GM18502 (cell line): ENCODE data around the gene ZC3H12D.
"Not testable (repeated sequence)": the region's sequence is repeated elsewhere in the genome, so short reads cannot be mapped to it uniquely, and the experiment has no call there.

ENCODE experiments used
- ATAC-seq: cut with Tn5 transposase; IDR thresholded peaks from one replicate; pipeline ENCODE4 v1.9.1; 2021; ENCODE audit warnings: mild to moderate bottlenecking; ENCODE audit not compliant: unreplicated experiment, poor library complexity

ZC3H12D gene

GRCh38 chr6:149461670-149462069 lies 23.1 kb downstream of the ZC3H12D start:
- ATAC-seq: no peak

- not testable (repeated sequence) for ATAC-seq
Observed at GRCh38 chr6:149460249-149460648, 24.6 kb downstream of the ZC3H12D start.

GRCh38 chr6:149459761-149460160 lies 25.1 kb downstream of the ZC3H12D start:
- ATAC-seq: no peak

- ATAC-seq: no peak
Observed at GRCh38 chr6:149458806-149459205, 26.0 kb downstream of the ZC3H12D start.

GRCh38 chr6:149458196-149458595 lies 26.6 kb downstream of the ZC3H12D start:
- ATAC-seq: no peak

- ATAC-seq: no peak
Observed at GRCh38 chr6:149457316-149457884, 27.4 kb downstream of the ZC3H12D start.

GRCh38 chr6:149456311-149457021 lies 28.3 kb downstream of the ZC3H12D start:
- no peak for ATAC-seq

- ATAC-seq: no peak
Observed at GRCh38 chr6:149455031-149455732, 29.6 kb downstream of the ZC3H12D start.

GRCh38 chr6:149454346-149454848 lies 30.4 kb downstream of the ZC3H12D start:
- no peak for ATAC-seq

GRCh38 chr6:149453597-149454345 lies 31.0 kb downstream of the ZC3H12D start:
- ATAC-seq: no peak

GRCh38 chr6:149452037-149452939 lies 32.5 kb downstream of the ZC3H12D start:
- ATAC-seq: no peak

GRCh38 chr6:149451376-149452036 lies 33.3 kb downstream of the ZC3H12D start:
- ATAC-seq: no peak

- ATAC-seq: no peak
Observed at GRCh38 chr6:149450679-149451375, 34.0 kb downstream of the ZC3H12D start.

GRCh38 chr6:149449831-149450678 lies 34.8 kb downstream of the ZC3H12D start:
- ATAC-seq: no peak

- ATAC-seq: no peak
Observed at GRCh38 chr6:149448821-149449453, 35.9 kb downstream of the ZC3H12D start.

GRCh38 chr6:149446791-149447376 lies 37.9 kb downstream of the ZC3H12D start:
- no peak for ATAC-seq

GRCh38 chr6:149445573-149445972 lies 39.2 kb downstream of the ZC3H12D start:
- no peak for ATAC-seq
